GM13977 (cell line): Measurements from ENCODE around the gene HECW1.

Experiments used
- DNase-seq: peaks from one replicate; pipeline ENCODE4 v3.0.0; 2012; ENCODE audit warnings: low spot score
- in situ Hi-C: fragments of 300-500 bp; cut with MboI; formaldehyde crosslinking; loops from one replicate; pipeline ENCODE4 v1.12.0; 2022; ENCODE audit warnings: low sequenced_read_pairs, low pct_unique_long_range_greater_than_20kb, mixed read lengths, inconsistent platforms; ENCODE audit not compliant: unreplicated experiment
- TF ChIP-seq, protein P1 (sequence below): IDR thresholded peaks from 2 replicates; pipeline ENCODE4 v1.5.1; 2012; ENCODE audit warnings: mild to moderate bottlenecking, control low read depth; ENCODE audit not compliant: insufficient read depth; ENCODE audit errors: extremely low read depth, missing control alignments

The HECW1 gene

GRCh38 chr7:43612128-43612527 lies 499.7 kb downstream of the HECW1 start:
- TF ChIP-seq, protein P1, sequence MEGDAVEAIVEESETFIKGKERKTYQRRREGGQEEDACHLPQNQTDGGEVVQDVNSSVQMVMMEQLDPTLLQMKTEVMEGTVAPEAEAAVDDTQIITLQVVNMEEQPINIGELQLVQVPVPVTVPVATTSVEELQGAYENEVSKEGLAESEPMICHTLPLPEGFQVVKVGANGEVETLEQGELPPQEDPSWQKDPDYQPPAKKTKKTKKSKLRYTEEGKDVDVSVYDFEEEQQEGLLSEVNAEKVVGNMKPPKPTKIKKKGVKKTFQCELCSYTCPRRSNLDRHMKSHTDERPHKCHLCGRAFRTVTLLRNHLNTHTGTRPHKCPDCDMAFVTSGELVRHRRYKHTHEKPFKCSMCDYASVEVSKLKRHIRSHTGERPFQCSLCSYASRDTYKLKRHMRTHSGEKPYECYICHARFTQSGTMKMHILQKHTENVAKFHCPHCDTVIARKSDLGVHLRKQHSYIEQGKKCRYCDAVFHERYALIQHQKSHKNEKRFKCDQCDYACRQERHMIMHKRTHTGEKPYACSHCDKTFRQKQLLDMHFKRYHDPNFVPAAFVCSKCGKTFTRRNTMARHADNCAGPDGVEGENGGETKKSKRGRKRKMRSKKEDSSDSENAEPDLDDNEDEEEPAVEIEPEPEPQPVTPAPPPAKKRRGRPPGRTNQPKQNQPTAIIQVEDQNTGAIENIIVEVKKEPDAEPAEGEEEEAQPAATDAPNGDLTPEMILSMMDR: no peak
- DNase-seq: no peak
- in situ Hi-C loops: no loop called here

DNA sequence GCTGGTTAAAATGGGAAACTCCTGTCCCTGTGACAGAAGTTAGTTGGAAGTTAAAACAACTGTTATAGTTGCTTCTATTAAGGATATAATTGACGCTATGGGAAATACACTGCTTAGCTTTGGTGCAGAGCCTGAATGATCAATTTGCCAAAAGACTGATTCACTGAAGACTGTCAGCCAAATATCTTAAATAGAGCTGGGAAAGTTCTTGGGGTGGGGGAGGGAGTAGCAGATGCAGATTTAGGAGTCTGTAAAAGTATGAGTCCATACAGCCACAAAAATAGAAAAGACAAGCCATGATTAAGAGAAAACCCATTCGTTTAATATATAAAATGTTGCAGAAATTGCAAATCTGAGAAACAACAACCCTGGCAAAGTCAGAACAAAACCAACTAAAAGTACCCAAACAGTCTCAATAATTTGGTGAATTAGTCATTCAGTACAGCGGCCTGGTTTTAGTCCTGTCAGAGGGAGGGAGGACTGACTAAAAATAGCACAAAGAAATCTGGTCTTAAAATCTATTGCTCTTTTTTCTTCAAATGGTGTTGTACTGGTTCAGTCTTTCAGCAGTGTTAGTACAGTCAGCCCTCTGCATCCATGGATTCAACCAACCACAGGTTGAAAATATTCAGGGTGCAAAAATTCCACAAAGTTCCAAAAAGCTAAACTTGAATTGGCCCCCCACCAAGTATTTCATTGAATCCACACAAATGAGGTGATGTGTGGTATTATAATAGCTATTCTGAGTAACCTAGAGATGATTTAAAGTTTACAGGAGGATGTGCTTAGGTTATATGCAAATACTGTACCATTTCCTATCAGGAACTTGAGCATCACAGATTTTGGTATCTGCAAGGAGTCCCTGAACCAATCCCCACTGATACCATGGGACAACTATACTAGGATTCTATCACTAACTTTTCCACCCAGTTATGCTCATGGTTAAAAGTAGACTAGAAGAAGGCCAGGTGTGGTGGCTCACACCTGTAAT lies 500.4 kb downstream of the HECW1 start:
- TF ChIP-seq, protein P1: no peak
- peak; percentile 67 for DNase-seq
- in situ Hi-C loops: no loop called here
